Hematopoietic multipotent progenitor cell (in vitro differentiated cells): Measurements from ENCODE around the gene MEF2D. TPM values are rescaled to one million over a fixed set of nuclear protein-coding genes. Genes with fewer than 3 reads are reported as not detected.

Experiments
- DNase-seq, 3 donors: peaks; one replicate each; pipeline ENCODE4 v3.0.0-alpha.2; 2011 to 2015; ENCODE audit warnings: low read depth in 2 of 3, low spot score in 2 of 3
- total RNA-seq: library from RNA; depleted of rRNA; stranded (reverse); fragments of >200 nt; gene quantifications from one replicate; pipeline ENCODE4 v1.2.3, GENCODE V29; 2012

MEF2D gene
- total RNA-seq, 1 donor: 54.7 TPM

DNA sequence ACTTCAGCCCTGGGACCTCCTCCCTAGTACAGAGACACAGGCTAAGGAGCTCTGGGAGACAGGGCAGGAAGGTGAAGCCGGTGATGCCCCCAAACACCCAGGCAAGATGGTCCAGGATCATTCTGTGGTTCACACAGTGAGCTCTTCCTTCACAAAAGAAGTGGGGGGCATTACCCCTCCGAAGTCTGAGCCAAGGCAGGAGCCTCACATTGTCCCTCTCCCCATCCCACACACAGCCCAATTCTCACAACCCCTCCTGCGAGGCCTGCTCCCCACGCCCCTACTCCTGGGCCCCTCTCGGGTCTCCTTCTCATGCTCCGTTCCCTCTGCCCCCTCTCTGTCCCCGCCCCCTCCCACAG, 10.7 kb downstream of the MEF2D start:
- no peak for DNase-seq

DNA sequence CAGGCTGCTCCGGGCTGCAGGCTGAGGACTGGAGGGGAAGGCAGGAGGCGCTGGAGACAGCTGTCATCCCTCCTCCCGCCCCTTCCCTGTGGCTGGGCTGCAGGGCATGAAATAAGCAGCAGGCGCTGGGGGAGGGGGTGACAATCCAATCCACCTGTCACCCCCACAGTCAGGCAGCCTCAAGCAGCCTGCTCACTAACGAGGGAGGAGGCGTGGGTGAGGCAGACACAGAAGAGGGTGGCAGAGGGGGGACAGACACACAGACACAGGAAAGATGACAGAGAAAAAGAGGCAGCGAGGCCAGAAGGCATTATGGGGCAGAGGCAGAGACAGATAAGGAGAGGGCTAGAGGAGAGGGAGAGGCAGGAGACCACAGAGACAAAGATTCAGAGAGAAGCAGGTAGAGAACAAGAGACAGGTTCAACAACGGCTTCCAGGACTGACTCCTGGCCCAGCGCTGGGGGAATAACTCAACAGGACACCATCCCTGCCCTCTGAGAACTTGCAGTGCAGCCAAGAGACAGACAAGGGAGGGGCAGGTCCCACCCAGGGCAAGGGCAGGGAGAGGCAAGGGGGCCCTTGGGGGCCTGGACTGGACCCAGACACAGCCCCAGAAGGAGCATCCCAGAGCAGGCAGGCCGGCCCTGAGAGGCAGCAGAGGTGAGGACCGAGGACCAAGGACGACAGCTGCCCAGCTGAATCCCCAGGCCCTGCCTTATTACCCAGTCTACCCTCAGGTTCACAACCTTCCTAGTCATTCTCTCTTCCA, 11.2 kb downstream of the MEF2D start:
- DNase-seq: peak in 2 of 3 donors; percentile 55 to 69

DNA sequence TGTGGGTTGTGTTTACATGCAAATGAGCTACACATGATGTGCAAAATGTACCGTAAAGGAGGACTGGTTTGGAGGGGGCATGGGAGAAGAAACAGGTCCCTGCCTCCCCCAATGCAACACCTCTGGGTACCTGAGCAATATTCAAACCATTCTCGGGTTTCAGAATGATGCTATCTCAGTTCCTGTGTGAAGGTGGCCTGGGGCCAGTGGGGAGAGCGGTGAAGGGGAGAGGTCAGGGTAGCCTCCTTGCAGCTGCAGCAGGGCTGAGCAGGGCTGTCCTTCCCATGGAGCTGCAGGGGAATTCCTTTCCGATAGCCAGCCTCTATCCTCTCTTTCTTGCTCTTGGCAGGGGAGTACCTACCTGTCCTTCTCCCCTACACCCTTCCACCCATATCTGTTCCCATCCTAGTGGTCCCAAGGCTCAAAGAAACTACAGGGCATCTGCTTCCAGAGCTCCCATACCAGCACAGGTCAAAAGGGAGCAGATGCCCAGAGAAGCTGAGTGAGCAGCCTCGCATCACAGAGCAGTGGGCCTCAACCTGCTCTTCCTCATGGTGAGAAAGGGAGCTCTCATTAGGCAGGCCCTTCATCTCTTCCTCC, 11.9 kb downstream of the MEF2D start:
- no peak for DNase-seq

DNA sequence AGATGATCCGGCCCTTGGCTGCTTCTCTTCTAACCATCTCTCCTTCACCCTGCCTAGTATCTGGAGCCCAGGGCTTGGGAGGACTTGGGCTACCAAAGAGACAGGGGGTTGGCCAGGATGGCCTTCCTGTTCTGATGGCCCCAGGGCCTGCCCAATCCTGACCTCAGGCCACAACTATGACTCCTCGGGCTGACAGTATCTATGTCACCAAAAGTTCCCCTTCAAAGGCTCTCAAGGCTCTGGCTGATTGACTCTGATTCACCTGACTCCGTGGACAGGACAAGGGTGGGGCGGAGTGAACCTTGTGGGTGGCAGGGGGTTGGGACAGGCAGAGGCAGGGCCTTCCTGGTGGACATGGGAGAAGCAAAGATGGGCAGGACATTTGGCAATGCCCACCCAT, 12.7 kb downstream of the MEF2D start:
- no peak for DNase-seq

DNA sequence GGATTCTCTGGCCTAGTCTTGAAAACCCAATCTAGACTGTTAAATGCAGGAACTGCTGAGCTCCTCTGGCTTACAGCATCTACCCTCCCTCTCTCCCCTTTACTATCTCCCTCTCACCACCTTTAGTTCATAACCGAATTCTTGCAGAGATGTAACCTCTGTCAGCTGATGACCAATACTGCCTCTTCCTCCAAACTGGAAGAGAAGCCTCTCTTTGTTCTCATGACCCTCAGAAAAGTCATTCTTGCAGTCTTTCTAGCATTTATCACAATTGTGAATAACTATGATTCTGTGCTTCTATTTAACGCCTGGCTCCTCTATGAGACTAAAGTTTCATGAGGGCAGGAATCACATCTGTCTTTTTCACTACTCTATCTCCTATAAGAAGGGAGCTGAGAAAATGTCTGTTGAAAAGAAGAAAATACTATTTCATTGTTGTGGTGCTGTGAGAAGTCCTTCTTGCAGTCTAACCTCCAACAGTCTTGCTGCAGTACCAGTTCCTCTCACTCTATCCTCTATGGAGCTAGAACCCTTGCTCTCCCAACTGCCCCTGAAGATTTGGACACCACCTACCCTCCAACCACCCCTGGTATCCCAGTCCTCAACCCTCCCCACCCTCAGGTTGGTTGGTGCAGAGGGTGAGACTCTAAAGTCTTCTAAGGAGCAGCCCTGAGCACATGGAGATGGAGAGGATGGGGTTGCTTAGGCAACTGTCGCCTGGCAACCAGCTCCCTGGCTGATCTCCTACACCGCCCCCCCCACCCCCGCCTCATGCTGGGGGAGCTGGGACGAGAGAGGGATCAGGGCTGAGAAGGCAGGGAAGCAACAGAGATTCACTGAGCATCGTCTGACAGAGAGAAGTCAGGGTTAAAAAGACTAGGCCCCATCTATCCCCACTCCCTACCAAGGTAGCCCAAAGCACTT, 13.9 kb downstream of the MEF2D start:
- DNase-seq: no peak

DNA sequence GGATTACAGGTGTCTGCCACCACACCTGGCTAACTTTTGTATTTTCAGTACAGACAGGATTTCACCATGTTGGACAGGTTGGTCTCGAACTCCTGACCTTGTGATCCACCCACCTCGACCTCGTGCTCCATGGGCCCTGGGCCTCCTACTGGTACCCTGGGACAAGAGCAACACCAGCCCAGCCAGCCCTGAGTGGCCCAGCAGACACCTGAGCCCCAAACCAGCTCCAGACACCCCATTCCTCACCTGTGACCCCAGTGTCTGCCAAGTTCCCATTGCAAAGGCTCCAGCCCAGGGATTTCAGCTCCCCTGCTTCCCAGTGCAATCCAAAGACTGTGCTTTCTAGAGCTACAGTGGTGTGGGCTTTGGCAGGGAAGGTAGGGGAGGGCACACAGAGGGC, 14.6 kb downstream of the MEF2D start:
- DNase-seq: no peak

DNA sequence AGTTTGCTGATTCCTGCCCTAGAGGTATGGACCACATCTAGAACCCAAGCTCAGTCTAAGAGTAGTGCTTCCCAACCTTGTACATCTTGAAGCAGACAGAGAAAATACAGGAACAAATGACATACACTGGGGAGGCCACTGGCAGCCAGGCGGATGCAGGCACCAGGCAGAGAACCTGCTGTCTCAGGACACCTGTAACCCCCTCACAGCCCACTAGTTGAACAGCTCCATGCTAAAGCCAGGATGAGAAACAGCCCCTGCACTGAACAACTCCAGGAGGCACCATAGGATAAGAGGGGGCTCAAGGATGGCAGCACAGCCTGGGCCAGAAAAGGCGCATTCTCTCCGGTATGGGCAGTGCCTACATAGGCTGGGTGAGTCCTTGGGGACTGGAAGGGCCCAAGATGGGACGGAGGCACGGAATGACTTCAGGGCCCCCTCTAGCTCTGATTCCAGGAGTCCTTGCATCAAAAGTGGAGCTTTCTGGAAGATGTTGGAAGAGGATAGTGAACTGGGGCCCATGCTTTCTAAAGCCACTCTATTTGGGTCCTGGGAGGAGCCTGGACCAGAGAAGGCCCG, 16.0 kb downstream of the MEF2D start:
- no peak for DNase-seq

DNA sequence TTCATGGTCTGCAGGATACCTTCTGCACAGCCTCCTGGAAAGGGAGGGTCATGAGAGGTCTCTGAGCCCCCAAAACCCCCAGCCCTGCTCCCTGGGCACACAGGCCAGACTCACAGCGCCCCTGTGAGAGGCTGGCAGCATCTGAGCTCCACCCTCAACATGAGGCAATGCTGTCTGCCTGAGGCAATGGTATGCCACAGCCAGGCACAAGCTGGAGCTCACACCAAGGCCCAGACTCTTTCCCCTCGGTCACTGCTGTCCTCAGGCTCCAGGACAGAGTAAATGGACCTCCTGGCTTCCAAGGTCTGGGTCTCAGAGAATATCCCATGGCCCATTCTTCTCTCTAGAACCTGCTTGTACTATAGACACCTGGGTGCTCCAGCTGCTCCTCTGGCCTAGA, 17.2 kb downstream of the MEF2D start:
- no peak for DNase-seq

DNA sequence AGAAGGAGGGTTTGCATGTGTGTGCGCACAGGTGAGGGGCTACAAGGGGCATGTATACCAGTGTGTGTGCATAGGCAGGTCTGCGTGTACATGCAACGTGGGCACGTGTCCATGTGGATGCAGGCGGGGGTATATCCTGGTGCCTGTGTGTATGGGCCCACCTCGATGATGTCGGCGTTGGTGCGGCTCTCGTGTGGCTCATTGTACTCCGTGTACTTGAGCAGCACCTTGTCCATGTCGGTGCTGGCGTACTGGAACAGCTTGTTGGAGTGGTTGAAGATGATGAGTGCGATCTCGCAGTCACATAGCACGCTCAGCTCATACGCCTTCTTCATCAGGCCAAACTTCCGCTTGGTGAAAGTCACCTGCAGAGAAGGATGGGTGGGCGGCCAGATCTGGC, 18.3 kb downstream of the MEF2D start:
- DNase-seq: no peak

DNA sequence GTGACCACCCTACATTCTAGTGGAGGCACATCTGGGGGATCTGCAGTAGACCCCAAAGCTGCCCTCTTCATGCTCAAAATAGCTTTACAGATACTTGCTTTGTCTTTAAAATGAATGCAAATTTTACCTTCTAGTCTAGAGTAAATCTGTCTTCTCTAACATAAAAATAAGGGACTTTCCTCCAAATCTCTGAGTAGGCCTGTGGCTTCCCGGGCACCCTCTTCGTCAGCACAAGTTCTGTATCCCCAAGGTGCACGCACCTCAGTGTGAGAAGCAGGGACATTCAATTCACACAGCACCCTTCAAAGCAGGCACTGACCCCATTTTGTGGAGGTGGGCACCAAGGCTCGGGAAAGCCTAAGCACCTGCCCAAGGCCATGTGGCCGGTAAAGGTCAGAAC, 19.0 kb downstream of the MEF2D start:
- DNase-seq: no peak

DNA sequence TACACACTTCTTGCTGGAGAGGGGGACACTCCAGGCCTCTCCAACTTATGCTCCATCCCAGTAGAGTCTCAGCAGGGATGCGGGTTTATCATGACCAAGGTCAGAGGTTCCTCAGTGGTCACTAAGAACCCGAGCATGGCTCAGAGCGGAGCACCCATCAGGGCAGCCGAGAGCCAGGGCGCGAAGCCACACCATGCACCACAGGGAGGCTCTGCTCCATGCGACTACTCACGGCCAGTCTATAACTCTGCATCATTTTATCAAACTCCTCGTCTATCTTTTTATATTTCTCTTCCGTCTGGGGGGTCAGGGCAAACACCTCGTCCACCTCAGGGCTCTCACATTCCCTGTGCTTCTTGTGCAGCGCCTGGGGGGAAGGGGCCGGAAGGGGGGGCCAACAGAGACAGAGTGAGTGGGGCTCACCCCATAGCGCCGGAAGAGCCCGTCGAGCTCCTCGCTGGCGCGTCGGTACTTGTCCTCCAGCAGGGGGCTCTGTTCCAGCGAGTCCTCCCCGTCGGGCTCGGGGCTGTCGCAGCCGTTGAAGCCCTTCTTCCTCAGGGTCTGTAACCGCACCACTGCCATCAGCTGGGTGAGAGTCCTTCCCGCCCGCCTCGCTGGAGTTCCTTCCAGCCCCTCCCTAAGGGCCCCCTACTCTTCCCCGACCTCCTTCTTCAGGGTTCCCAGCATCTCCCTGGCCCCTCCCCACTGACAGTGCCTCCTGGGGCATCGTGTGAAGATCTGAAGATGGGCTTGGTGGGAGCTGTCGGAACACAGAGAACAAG, 20.0 kb downstream of the MEF2D start:
- peak in 2 of 3 donors; percentile 66 to 84 for DNase-seq

DNA sequence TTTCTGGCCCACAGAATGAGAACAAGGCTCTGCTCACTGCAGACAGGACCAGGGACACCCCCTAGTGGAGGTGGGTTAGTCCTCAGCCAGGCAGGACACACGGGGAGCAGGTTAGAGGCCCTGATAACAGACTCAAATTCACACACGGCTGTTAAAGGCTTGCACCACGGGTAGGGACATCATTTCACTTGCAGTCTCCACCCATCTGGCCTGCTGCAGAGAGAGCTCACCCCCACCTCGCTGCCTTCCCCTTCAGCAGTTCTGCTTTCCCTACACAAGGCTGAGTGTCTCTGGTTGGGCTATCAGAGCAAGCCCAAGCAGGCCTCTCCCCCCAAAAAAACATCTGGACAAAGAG, 20.6 kb downstream of the MEF2D start:
- DNase-seq: no peak

DNA sequence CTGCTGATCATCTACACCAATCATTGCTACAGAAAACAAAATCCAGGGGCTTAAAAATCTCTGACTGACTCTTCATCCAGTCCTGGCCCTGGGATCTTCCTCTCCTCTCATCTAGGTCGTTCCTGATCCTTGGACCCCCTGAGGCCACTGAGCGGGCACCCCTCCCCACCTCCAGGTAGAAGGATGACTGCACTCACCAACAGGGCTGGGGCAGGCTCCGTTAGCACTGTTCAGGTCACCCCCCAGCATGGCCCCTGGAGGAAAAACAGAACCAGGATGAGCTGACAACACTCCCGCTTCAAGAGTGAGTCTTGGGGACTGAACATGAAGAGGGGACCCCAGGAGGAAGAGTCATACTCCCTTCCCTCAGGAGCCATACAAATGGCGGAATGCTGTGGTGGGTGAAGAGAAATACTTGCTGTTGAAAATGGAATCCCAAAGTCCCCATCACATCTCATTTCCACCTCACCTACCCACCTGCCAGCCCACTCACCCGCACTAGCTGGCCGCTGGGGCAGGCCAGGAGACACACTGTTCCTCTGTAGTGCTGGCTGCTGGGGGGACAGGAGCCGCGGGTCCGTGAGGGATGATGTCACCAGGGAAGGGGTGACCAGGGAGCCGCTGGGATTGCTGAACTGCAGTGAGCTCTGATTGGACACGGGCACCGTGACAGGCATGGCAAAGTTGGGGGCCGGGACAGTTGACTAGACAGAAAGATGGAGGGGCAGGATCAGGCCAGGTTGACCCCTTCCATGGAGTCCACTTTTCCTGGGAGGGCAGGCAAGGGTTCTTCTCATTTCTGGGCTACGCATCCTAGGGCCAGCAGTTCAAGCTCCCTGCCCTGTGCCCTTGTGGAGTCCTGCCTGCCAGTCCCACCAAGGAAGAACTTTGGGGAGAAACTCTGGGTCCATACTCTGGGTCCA, 21.2 kb downstream of the MEF2D start:
- no peak for DNase-seq

DNA sequence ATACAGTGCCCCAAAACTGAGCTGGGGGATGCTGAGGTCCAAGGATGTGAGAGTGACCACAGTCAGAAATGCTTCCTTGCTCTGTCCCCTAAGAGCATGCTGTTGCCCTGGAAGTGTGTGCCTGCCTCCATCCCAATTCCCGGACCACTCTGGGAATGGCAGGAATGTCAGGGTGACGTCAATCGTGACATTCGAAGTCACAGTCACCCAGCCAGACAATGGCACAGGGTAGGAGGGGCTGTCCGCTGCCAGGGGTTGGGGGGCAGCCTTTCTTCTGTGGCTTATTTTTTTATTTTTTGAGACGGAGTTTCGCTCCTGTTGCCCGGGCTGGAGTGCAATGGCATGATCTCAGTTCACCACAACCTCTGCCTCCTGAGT, 22.3 kb downstream of the MEF2D start:
- no peak for DNase-seq

DNA sequence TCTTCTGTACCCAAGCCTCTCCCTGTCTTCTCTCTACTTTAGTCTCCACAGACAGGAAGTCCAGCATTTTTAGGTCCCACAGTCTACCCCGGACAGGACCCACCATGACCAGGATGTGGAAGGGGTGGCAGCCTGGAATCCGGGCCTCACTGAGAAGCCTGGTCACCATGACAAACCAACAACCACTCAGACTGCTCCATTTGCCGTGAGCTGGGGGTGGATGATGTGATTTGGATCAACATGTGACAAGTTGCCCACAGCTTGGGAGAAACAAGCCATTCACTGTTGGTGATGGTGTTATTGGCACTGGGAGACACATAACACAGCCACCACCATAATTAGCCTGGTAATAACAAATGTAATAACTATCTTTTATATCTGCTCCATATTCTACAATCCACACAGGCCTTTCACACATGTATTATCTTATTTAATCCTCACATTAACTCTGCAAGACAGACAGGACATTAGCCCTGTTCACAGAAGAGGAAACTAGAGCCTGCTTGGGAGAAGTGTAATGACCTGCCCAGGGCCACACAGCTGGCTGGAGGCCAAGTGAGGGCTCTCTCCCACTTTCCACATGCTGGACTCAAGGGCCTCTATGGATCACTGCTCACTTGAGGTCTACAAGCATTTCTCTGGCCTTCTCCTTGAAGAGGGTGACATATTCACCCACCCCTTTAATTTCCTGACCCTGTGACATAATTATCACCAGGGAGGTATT, 22.9 kb downstream of the MEF2D start:
- no peak for DNase-seq

DNA sequence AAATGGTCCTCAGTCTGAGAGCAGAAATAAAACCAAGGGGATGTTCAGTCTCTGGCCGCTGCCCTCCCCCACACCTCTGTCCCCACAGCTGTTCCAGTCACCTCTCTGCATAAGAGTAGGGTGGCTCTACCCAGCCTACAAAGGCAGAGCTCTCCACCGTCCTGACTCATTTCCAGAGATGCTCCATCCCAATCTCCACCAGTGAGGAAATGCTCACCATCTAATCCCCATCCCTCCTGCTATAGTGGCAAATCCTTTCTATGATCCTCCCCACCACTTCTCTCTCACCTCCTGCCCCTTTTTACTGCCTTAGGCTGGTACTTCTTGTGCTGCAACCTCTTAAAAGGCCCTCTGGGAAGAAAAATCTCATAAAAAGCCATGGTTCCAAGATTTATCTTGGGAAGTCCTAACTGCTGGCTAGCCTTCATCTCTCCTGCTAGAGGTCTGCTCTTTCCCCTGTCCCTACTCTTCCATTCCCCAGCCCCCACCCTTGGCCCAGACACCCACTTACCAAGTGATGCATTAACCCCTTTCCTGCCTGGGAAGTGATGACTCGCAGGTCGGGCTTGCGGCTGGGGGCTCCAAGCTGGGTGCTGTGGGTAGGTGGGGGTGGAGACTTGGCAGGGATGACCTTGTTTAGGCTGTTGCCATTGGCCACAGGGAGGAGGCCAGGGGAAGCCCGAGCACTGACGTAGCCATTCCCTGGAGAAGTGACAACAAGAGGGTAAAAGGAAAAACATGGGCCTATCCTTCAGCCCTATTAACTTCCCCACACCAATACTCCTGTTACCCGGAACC, 23.9 kb downstream of the MEF2D start:
- no peak for DNase-seq

DNA sequence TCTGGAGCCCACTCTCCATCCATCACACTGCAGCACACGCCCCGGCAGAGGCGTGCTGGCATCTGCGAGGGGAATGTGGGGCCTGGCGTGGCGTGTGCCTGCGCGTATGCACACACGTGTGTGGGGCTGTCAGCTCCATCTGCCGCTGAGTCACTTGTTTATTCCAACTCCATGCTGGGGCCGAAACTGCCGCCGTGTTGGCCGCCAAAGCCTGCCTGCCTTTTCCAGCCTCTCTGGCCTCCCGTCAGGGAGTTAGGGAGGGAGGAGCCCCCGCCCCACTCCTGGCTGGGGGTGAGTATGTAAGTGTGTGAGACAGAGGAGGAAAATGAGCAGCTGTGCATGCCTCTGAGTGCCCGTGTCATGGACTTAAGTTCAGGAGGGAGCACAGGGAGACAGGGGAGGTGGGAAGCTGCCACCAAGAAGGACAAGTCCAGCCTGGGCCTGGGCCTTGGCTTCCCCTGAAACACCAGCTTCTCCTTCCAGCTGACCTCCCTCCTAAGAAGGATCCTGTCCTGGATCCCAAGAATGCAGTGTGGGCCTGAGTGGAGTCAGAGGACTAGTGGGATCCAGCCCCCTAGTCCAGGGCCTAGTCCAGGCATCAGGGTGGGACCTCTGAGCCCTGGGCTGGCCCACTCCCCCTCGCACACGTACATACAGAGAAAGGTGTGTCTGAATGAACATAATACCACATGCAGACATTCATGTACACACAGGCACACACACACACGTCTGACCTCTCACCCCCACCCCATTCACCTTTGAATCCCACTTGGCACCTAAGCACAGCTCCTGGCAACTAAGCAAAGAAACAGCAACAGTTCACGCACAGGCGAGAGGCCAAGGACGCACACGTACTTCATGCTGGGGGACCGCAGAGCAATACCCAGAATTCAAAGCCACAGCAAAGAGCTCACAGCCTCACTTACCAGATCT, 24.7 kb downstream of the MEF2D start:
- no peak for DNase-seq
